Mucosa of descending colon (tissue), 3 donors: ENCODE results near the gene KRTAP10-2. TPM values are rescaled to one million over a fixed set of nuclear protein-coding genes. Genes with fewer than 3 reads are reported as not detected.
"Not testable (repeated sequence)": the region's sequence is repeated elsewhere in the genome, so short reads cannot be mapped to it uniquely, and the experiment has no call there.

Experiments
- ATAC-seq: fragments of 200-7000 bp; cut with Tn5 transposase; one replicate; pipeline ENCODE4 v1.9.1; 2020; ENCODE audit warnings: mild to moderate bottlenecking, moderate library complexity
- DNase-seq, 3 donors: peaks; one replicate each; pipeline ENCODE4 v3.0.0-alpha.2; 2020
- H3K36me3 ChIP-seq: fragments of 200-600 bp; one replicate; pipeline ENCODE4 v1.8.0; 2021; ENCODE audit warnings: low read depth, mild to moderate bottlenecking
- H3K4me1 ChIP-seq: fragments of 200-600 bp; one replicate; pipeline ENCODE4 v1.8.0; 2021; ENCODE audit warnings: low read depth, mild to moderate bottlenecking
- H3K4me3 ChIP-seq: fragments of 200-600 bp; one replicate; pipeline ENCODE4 v1.8.0; 2021; ENCODE audit warnings: mild to moderate bottlenecking
- H3K9me3 ChIP-seq: fragments of 200-600 bp; one replicate; pipeline ENCODE4 v1.8.0; 2021; ENCODE audit warnings: mild to moderate bottlenecking
- intact Hi-C, 2 donors: fragments of 100-400 bp; cut with DNase I in 1 of 2; cut with micrococcal nuclease in 1 of 2; formaldehyde crosslinking; loops; one replicate each; pipeline versions ENCODE4 v1.11.0 to v1.11.1; 2022; cut with DNase I, micrococcal nuclease
- total RNA-seq, 3 donors: library from RNA; stranded (reverse); fragmentation: NEBNext Ultra II Directional in 2 of 3; extraction: Animal tissue kit (Norgen Biotek cat#: 25700) in 2 of 3; gene quantifications; one replicate each; pipeline versions ENCODE4 v1.2.1 to v1.2.4, GENCODE V29; 2021 to 2023
- TF ChIP-seq, protein P1 (sequence below): fragments of 200-600 bp; IDR thresholded peaks from one replicate; pipeline ENCODE4 v1.8.0; 2022; ENCODE audit warnings: antibody characterized with exemption, mild to moderate bottlenecking
- donor health status: DM: no; HTN: no; CAD: no; lungs with moderate emphysema.
- donor health status: DM: no; HTN: no; CAD: no.
- donor health status: DM: no; HTN: yes; CAD: no.

Gene KRTAP10-2
- total RNA-seq, 3 donors from 2014 or later = not detected

- no peak for DNase-seq
- H3K36me3 ChIP-seq = no peaks in the 10 kb centered on the region
- no peak for ATAC-seq
- H3K9me3 ChIP-seq = no peaks in the 10 kb centered on the region
- intact Hi-C loops = no loop called here
- TF ChIP-seq, protein P1, sequence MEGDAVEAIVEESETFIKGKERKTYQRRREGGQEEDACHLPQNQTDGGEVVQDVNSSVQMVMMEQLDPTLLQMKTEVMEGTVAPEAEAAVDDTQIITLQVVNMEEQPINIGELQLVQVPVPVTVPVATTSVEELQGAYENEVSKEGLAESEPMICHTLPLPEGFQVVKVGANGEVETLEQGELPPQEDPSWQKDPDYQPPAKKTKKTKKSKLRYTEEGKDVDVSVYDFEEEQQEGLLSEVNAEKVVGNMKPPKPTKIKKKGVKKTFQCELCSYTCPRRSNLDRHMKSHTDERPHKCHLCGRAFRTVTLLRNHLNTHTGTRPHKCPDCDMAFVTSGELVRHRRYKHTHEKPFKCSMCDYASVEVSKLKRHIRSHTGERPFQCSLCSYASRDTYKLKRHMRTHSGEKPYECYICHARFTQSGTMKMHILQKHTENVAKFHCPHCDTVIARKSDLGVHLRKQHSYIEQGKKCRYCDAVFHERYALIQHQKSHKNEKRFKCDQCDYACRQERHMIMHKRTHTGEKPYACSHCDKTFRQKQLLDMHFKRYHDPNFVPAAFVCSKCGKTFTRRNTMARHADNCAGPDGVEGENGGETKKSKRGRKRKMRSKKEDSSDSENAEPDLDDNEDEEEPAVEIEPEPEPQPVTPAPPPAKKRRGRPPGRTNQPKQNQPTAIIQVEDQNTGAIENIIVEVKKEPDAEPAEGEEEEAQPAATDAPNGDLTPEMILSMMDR = no peak
- H3K4me1 ChIP-seq = no peaks in the 10 kb centered on the region
- no peak overlapping the region for H3K4me3 ChIP-seq
Observed at GRCh38 chr21:44595524-44595923, 44.2 kb upstream of the KRTAP10-2 start.

GRCh38 chr21:44594406-44594916 is 43.2 kb upstream of the KRTAP10-2 start:
- ATAC-seq (no peak), DNase-seq (no peak)
- H3K36me3 ChIP-seq = no peaks in the 10 kb centered on the region
- H3K9me3 ChIP-seq = no peaks in the 10 kb centered on the region
- no peaks in the 10 kb centered on the region for H3K4me1 ChIP-seq
- intact Hi-C loops = no loop called here
- H3K4me3 ChIP-seq = no peak overlapping the region
- TF ChIP-seq, protein P1 = no peak

GRCh38 chr21:44593598-44594405 is 42.5 kb upstream of the KRTAP10-2 start:
- no peak for ATAC-seq
- TF ChIP-seq, protein P1 = no peak
- H3K4me1 ChIP-seq = no peaks in the 10 kb centered on the region

DNA sequence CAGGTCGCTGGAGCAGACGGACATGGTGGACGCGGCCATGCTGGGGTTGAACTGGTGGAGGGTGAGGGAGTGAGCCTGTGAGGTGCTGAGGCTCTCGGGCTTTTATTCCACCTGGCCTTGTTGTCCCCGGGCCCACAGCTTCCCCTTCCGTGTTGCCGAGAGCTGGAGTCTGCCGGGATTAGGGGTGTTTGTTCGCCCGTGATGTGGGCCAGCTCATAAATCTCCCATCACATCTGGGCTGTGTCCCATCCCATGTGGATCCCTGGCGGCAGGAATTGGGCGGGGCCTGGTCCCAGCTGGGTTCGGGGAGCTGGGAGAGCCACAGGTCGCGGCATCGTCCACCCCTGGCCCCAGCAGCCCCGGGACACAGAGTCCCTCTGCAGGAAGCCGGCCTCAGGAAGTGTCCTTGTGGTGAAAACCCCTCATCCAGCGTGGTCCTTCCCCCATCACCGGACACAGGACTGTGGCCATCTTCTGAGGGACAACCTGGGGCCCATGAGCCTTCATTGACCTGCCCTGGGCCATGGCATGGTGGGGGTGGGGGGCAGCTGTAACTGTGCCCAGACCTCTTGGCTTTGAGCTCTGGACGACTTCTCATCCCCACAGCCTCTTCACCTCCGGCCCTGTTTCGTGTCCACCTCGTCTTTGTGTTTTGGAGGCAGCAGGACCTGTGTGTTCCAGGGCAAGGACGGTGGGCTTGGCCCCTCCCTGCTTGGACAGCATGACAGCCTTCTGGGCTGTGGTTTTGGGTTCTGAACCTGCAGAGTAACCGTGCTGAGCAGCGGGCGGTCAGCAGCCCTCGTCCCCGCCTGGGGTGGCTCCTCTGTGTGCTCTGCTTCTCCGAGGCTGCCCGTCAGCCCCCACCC is 41.4 kb upstream of the KRTAP10-2 start, which contains the start of gene KRTAP10-6:
Gene KRTAP10-6, minus strand, starts transcription at position 60 of the 866 bp plus-strand sequence. Its CDS starts 21 bp downstream, at position 39.
- TF ChIP-seq, protein P1 = no peak
- Histone ChIP-seq H3K36me3 (no peaks in the 10 kb centered on the region), H3K4me1 (no peaks in the 10 kb centered on the region), H3K9me3 (no peaks in the 10 kb centered on the region), H3K4me3 (no peak within 1 kb of the TSS)
- DNase-seq (no peak), ATAC-seq (no peak)
- intact Hi-C loops = no loop called here

More at GRCh38 chr21:44593598-44594405, 42.5 kb upstream of the KRTAP10-2 start:
- intact Hi-C loops = no loop called here
- Histone ChIP-seq H3K4me3 (no peak overlapping the region), H3K9me3 (no peaks in the 10 kb centered on the region), H3K36me3 (no peaks in the 10 kb centered on the region)
- DNase-seq = no peak

DNA sequence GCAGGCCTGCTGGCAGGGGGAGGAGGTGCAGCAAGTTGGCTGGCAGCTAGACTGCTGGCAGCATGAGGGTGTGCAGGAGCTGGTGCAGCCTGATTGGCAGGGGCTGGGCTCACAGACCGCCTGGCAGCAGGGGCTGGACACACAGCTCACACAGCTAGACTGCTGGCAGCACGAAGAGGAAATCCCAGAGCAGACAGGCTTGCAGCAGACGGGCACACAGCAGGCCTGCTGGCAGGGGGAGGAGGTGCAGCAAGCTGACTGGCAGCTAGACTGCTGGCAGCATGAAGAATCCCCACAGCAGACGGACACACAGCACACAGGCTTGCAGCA is 40.5 kb upstream of the KRTAP10-2 start:
- intact Hi-C loops, ATAC-seq, DNase-seq, H3K36me3 ChIP-seq, H3K4me3 ChIP-seq, H3K4me1 ChIP-seq, H3K9me3 ChIP-seq: not testable (repeated sequence)

DNA sequence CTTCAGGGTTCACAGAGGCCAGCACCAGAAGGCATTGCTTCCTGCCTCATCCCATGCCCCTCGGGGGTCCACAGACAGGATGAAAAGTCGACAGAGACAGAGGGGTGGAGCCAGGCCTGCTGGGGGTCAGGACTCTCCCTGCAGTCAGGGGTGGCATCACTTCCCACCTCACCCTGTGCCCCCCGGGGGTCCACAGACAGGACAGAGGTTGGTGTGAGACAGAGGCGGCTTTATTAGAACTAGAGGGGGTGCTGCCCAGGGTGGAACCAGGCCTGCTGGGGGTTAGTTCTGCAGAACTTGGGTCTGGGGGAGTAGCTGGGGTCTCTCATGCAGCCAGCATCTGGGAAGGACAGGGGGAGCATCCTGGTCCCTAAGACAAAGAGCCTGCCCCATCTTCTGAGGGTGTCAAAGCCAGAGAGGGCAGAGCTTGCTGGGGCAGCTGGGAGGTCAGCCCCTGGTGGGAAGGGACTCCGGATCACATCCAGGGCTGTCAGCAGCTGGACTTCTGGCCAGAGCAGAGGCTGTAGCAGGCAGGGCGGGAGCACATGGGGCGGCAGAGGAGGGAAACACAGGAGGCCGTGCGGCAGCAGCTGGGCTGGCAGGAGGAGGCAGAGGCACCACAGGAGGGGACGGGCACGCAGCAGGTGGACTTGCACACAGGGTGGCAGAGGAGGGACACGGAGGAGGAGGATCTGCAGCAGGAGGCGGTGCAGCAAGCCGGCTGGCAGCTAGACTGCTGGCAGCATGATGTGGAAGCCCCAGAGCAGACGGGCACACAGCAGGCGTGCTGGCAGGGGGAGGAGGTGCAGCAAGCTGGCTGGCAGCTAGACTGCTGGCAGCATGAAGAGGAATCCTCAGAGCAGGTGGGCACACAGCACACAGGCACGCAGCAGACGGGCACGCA is 39.8 kb upstream of the KRTAP10-2 start:
- DNase-seq, H3K36me3 ChIP-seq, H3K4me1 ChIP-seq, ATAC-seq, H3K9me3 ChIP-seq, intact Hi-C loops, H3K4me3 ChIP-seq: not testable (repeated sequence)
